OCI-LY1 (cell line): ENCODE measurements around the gene FOSB.

Experiments used
- H2AFZ ChIP-seq: fragments of 200-600 bp; sonication (generic), shearing (Covaris generic); 2 replicates; pipeline ENCODE4 v1.6.0; 2014; ENCODE audit warnings: antibody characterized with exemption, mild to moderate bottlenecking, low read length
- H3F3A ChIP-seq: fragments of 200-600 bp; sonication (generic), shearing (Covaris generic); 2 replicates; pipeline ENCODE4 v1.6.0; 2014; ENCODE audit warnings: mild to moderate bottlenecking, antibody characterized with exemption, low read length, moderate library complexity; ENCODE audit not compliant: insufficient read depth
- H3K27ac ChIP-seq: fragments of 200-600 bp; sonication (generic); 2 replicates; pipeline ENCODE4 v1.5.1; 2014; ENCODE audit warnings: low read length, mixed run types, mild to moderate bottlenecking, low read depth; ENCODE audit not compliant: poor library complexity, severe bottlenecking
- H3K27me3 ChIP-seq: fragments of 200-600 bp; sonication (generic); 2 replicates; pipeline ENCODE4 v1.6.0; 2014; ENCODE audit warnings: antibody characterized with exemption, mild to moderate bottlenecking, low read length, moderate library complexity; ENCODE audit not compliant: insufficient read depth
- H3K36me3 ChIP-seq: fragments of 200-600 bp; sonication (generic); 2 replicates; pipeline ENCODE4 v1.6.1; 2014; ENCODE audit warnings: mild to moderate bottlenecking, antibody characterized with exemption, low read length, moderate library complexity, mixed read lengths; ENCODE audit not compliant: insufficient read depth
- H3K4me1 ChIP-seq: fragments of 200-600 bp; sonication (generic); 2 replicates; pipeline ENCODE4 v1.5.1; 2014; ENCODE audit warnings: mild to moderate bottlenecking, low read length, moderate library complexity; ENCODE audit not compliant: insufficient read depth, severe bottlenecking
- H3K4me2 ChIP-seq: fragments of 200-600 bp; sonication (generic), shearing (Covaris generic); 2 replicates; pipeline ENCODE4 v1.6.1; 2014; ENCODE audit warnings: low read length
- H3K4me3 ChIP-seq: fragments of 200-600 bp; sonication (generic); 2 replicates; pipeline ENCODE4 v1.5.1; 2014; ENCODE audit warnings: low read length, low read depth, mild to moderate bottlenecking, mixed read lengths; ENCODE audit not compliant: poor library complexity, severe bottlenecking
- H3K79me2 ChIP-seq: fragments of 200-600 bp; shearing (Covaris generic); 2 replicates; pipeline ENCODE4 v1.6.1; 2016; ENCODE audit warnings: mixed run types, low read length, mixed read lengths; ENCODE audit not compliant: insufficient read depth
- H3K9ac ChIP-seq: fragments of 200-600 bp; sonication (generic), shearing (Covaris generic); 2 replicates; pipeline ENCODE4 v1.6.1; 2014; ENCODE audit warnings: mild to moderate bottlenecking, low read length, mixed read lengths
- H3K9me2 ChIP-seq: fragments of 200-600 bp; sonication (generic), shearing (Covaris generic); 2 replicates; pipeline ENCODE4 v1.6.1; 2014; ENCODE audit warnings: low read depth, mild to moderate bottlenecking, low read length, mixed read lengths
- H3K9me3 ChIP-seq: fragments of 200-600 bp; shearing (Covaris generic); 2 replicates; pipeline ENCODE4 v1.6.1; 2014; ENCODE audit warnings: low read length, mixed read lengths
- H4K20me1 ChIP-seq: fragments of 200-600 bp; sonication (generic), shearing (Covaris generic); 2 replicates; pipeline ENCODE4 v1.6.0; 2016; ENCODE audit warnings: mild to moderate bottlenecking, low read length; ENCODE audit not compliant: insufficient read depth
- CTCF ChIP-seq: fragments of 200-600 bp; sonication (generic), shearing (Covaris generic); IDR thresholded peaks from 2 replicates; pipeline ENCODE4 v1.5.1; 2017; ENCODE audit warnings: mild to moderate bottlenecking, antibody characterized with exemption, low read length, moderate library complexity, mixed read lengths
- EZH2 ChIP-seq: fragments of 200-600 bp; sonication (generic), shearing (Covaris generic); IDR thresholded peaks from 2 replicates; pipeline ENCODE4 v1.8.0; 2017; ENCODE audit warnings: borderline replicate concordance, mixed run types, mild to moderate bottlenecking, antibody characterized with exemption, low read length, moderate library complexity, mixed read lengths

Gene FOSB

GRCh38 chr19:45462174-45462573, 5.6 kb upstream of the FOSB start:
- H3K9me2 ChIP-seq = no peaks in the 10 kb centered on the region
- H3K27ac ChIP-seq = no peak overlapping the region
- H3K9ac ChIP-seq = no peak overlapping the region
- no peaks in the 10 kb centered on the region for H3K79me2 ChIP-seq
- peaks cover 13% of the 10 kb centered on the region for H3K4me1 ChIP-seq
- TF ChIP-seq CTCF (no peak), EZH2 (no peak)
- no peak overlapping the region for H3K4me3 ChIP-seq
- no peaks in the 10 kb centered on the region for H4K20me1 ChIP-seq
- H3K27me3 ChIP-seq = 0 out of 2 replicates have a peak, but pooled peaks cover 6% of the 10 kb centered on the region
- no peak overlapping the region for H3K4me2 ChIP-seq
- H3K36me3 ChIP-seq = no peaks in the 10 kb centered on the region
- no peaks in the 10 kb centered on the region for H3K9me3 ChIP-seq
- H3F3A ChIP-seq = no peaks in the 10 kb centered on the region
- H2AFZ ChIP-seq = no peak overlapping the region

- Histone ChIP-seq H3K4me1 (peaks cover 19% of the 10 kb centered on the region), H3K4me2 (no peak overlapping the region), H3F3A (no peaks in the 10 kb centered on the region), H3K79me2 (no peaks in the 10 kb centered on the region), H4K20me1 (no peaks in the 10 kb centered on the region), H3K9ac (no peak overlapping the region), H3K9me2 (no peaks in the 10 kb centered on the region), H3K27ac (no peak overlapping the region), H3K4me3 (no peak overlapping the region), H3K27me3 (0 out of 2 replicates have a peak, but pooled peaks cover 6% of the 10 kb centered on the region), H3K36me3 (no peaks in the 10 kb centered on the region), H2AFZ (no peak overlapping the region), H3K9me3 (no peaks in the 10 kb centered on the region)
- TF ChIP-seq EZH2 (no peak), CTCF (no peak)
These were observed 4.6 kb upstream of the FOSB start for GRCh38 chr19:45463241-45463640.

GRCh38 chr19:45464274-45464673, 3.5 kb upstream of the FOSB start:
- H3K27me3 ChIP-seq = 0 out of 2 replicates have a peak, but pooled peaks cover 6% of the 10 kb centered on the region
- TF ChIP-seq CTCF (no peak), EZH2 (no peak)
- no peaks in the 10 kb centered on the region for H3K36me3 ChIP-seq
- no peak overlapping the region for H3K27ac ChIP-seq
- no peak overlapping the region for H3K9ac ChIP-seq
- H2AFZ ChIP-seq = no peak overlapping the region
- H3K4me2 ChIP-seq = no peak overlapping the region
- H3K79me2 ChIP-seq = no peaks in the 10 kb centered on the region
- H3K4me3 ChIP-seq = no peak overlapping the region
- no peaks in the 10 kb centered on the region for H4K20me1 ChIP-seq
- H3F3A ChIP-seq = no peaks in the 10 kb centered on the region
- no peaks in the 10 kb centered on the region for H3K9me3 ChIP-seq
- H3K4me1 ChIP-seq = peaks cover 22% of the 10 kb centered on the region
- H3K9me2 ChIP-seq = no peaks in the 10 kb centered on the region
